Measurements from ENCODE around the gene RABGEF1. TPM values are rescaled to one million over a fixed set of nuclear protein-coding genes. Genes with fewer than 3 reads are reported as not detected.

RABGEF1 gene
- polyA plus RNA-seq, 1 donor from 2014 or later, result 26.8 TPM

- peak overlapping the region in 2 of 3 donors; percentile 24 to 67 for H3K27ac Mint-ChIP-seq
- no peaks in the 10 kb centered on the region for H3K9me3 Mint-ChIP-seq
- no peak overlapping the region for H3K4me3 Mint-ChIP-seq
- H3K4me1 Mint-ChIP-seq, result no peaks in the 10 kb centered on the region
- peaks cover 11% of the 10 kb centered on the region for H3K36me3 Mint-ChIP-seq
- no peaks in the 10 kb centered on the region for H3K27me3 Mint-ChIP-seq
Observed at GRCh38 chr7:66859339-66859738, 118.8 kb downstream of the RABGEF1 start.

GRCh38 chr7:66859794-66860645 lies 119.5 kb downstream of the RABGEF1 start:
- Mint-ChIP-seq H3K4me1 (no peaks in the 10 kb centered on the region), H3K27me3 (no peaks in the 10 kb centered on the region), H3K36me3 (peaks cover 11% of the 10 kb centered on the region), H3K4me3 (no peak overlapping the region), H3K27ac (peak overlapping the region in 2 of 3 donors; percentile 24 to 67), H3K9me3 (no peaks in the 10 kb centered on the region)

DNA sequence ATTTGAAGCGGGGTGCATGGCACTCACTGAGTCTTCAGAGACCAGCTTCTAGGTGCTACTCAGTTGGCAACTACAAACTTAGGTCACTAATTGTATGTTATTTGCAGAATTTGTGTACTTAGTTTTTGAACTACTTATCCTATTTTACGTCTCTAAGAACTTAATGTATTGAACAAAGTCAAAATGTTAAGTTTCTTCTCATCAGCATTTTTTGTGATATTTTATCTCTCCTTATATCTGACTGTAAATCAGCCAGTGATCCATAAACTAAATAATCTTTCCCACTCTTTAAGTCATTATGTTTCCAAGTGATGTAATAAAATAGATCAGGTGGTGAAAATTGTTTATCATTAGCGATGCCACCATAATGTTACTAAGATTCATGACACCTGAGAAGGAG lies 120.2 kb downstream of the RABGEF1 start:
- Mint-ChIP-seq H3K4me1 (no peaks in the 10 kb centered on the region), H3K4me3 (no peak overlapping the region)

More for the DNA sequence above, 120.2 kb downstream of the RABGEF1 start:
- Mint-ChIP-seq H3K9me3 (no peaks in the 10 kb centered on the region), H3K36me3 (peaks cover 11% of the 10 kb centered on the region), H3K27me3 (no peaks in the 10 kb centered on the region), H3K27ac (no peak overlapping the region)

Other genes starting within 250 kb of the RABGEF1 start
- gene KCTD7, start 111.9 kb upstream of the RABGEF1 start, polyA plus RNA-seq, result 15.7 TPM
- 121 TPM for gene TMEM248, start 180.5 kb downstream of the RABGEF1 start, polyA plus RNA-seq

Measured in IgD-negative memory B cell (primary cell).